Lung (tissue), 12 donors: ENCODE measurements around the gene RINL. TPM values are rescaled to one million over a fixed set of nuclear protein-coding genes. Genes with fewer than 3 reads are reported as not detected.
A peak's percentile ranks its signal among the peaks of the same experiment; 100 is the strongest.
"Not testable (repeated sequence)": the region's sequence is repeated elsewhere in the genome, so short reads cannot be mapped to it uniquely, and the experiment has no call there.

Experiments
- ATAC-seq: fragments of 200-7000 bp; cut with Tn5 transposase; one replicate; pipeline ENCODE4 v1.9.1; 2020; ENCODE audit warnings: moderate number of reproducible peaks; ENCODE audit not compliant: insufficient read depth, low FRiP score
- DNase-seq, 3 donors: peaks; one replicate each; pipeline ENCODE4 v3.0.0-alpha.2; 2013 to 2017
- H3K27ac ChIP-seq, 2 donors: one replicate each; pipeline ENCODE4 v1.5.1; 2013; ENCODE audit warnings: mild to moderate bottlenecking in 2 of 2, moderate library complexity in 2 of 2, control low read depth in 1 of 2, inconsistent platforms in 1 of 2, low read depth in 1 of 2, low read length in 1 of 2
- H3K27me3 ChIP-seq, 3 donors: one replicate each; pipeline ENCODE4 v1.5.1; 2013; ENCODE audit warnings: low read length in 2 of 3; ENCODE audit not compliant: control insufficient read depth in 3 of 3, insufficient read depth in 3 of 3
- H3K36me3 ChIP-seq, 4 donors: one replicate each; pipeline ENCODE4 v1.5.1; 2013; ENCODE audit warnings: low read length in 4 of 4, mild to moderate bottlenecking in 1 of 4, moderate library complexity in 1 of 4; ENCODE audit not compliant: control insufficient read depth in 4 of 4, insufficient read depth in 4 of 4
- H3K4me1 ChIP-seq, 5 donors: one replicate each; pipeline ENCODE4 v1.5.1; 2013; ENCODE audit warnings: low read length in 5 of 5, mild to moderate bottlenecking in 2 of 5, moderate library complexity in 1 of 5; ENCODE audit not compliant: control insufficient read depth in 5 of 5, insufficient read depth in 5 of 5
- H3K4me3 ChIP-seq: one replicate; pipeline ENCODE4 v1.5.1; 2013; ENCODE audit warnings: mild to moderate bottlenecking, control low read depth, moderate library complexity
- H3K9ac ChIP-seq, 2 donors: one replicate each; pipeline ENCODE4 v1.5.1; 2013; ENCODE audit warnings: low read length in 2 of 2, control low read depth in 1 of 2; ENCODE audit not compliant: insufficient read depth in 1 of 2
- H3K9me3 ChIP-seq, 4 donors: one replicate each; pipeline ENCODE4 v1.5.1; 2013; ENCODE audit warnings: low read length in 3 of 4, mild to moderate bottlenecking in 1 of 4, moderate library complexity in 1 of 4; ENCODE audit not compliant: control insufficient read depth in 4 of 4, insufficient read depth in 3 of 4
- CTCF ChIP-seq: IDR thresholded peaks from 2 replicates; pipeline ENCODE4 v1.5.1; 2012; ENCODE audit warnings: mild to moderate bottlenecking; ENCODE audit errors: control extremely low read depth, extremely low read depth
- WGBS, 2 donors: extraction: QIAGEN DNeasy Blood & Tissue Kit; methylation state at CpG; one replicate each; pipeline ENCODE4 v1.1.7; 2013; 5-methylcytosine and 5-hydroxymethylcytosine counted together
- polyA plus RNA-seq, 2 donors: library from polyadenylated mRNA; stranded (reverse); fragments of 200-250 nt; gene quantifications; one replicate each; pipeline ENCODE4 v1.2.1, GENCODE V29; 2013
- total RNA-seq, 2 donors: library from RNA; depleted of rRNA in 1 of 2; stranded (reverse); fragments of >200 nt in 1 of 2; gene quantifications; one replicate each; pipeline ENCODE4 v1.2.1, GENCODE V29; 2014 to 2021
- donor health status: control.
- donor health status: control.
- donor health status: Bipolar disorder and iron deficiency.
- donor health status: healthy.
- donor health status: DM: yes; HTN: yes; CAD: no.

RINL gene
- total and polyA plus RNA-seq, 4 donors: 7.0 to 24.0 (median 15.4) TPM

GRCh38 chr19:38878575-38879399 lies 712 bp upstream of the RINL start:
- DNase-seq: no peak
- no peak for ATAC-seq
- Histone ChIP-seq H3K9ac (peak overlapping the region in 1 of 2 donors; percentile 5), H3K4me1 (peaks cover 0 to 11% (median 2%) of the 10 kb centered on the region in 5 donors), H3K27me3 (no peaks in the 10 kb centered on the region), H3K36me3 (peaks cover 0 to 21% (median 3%) of the 10 kb centered on the region in 4 donors), H3K4me3 (no peak overlapping the region), H3K27ac (peak overlapping the region in 1 of 2 donors; percentile 79), H3K9me3 (no peaks in the 10 kb centered on the region)
- WGBS, 2 donors: 66 to 76% methylated on average over 16 of the region's 16 CpGs
- TF ChIP-seq CTCF: no peak

GRCh38 chr19:38875656-38876395 lies 2.2 kb downstream of the RINL start:
- H3K36me3 ChIP-seq: peaks cover 0 to 11% (median 0%) of the 10 kb centered on the region in 4 donors
- no peak for ATAC-seq
- WGBS, 2 donors: 76 to 90% methylated on average over 6 of the region's 6 CpGs
- no peak overlapping the region for H3K27ac ChIP-seq
- no peak for TF ChIP-seq CTCF
- no peaks in the 10 kb centered on the region for H3K27me3 ChIP-seq
- no peak overlapping the region for H3K9ac ChIP-seq
- no peak for DNase-seq
- H3K4me1 ChIP-seq: peaks cover 0 to 11% (median 2%) of the 10 kb centered on the region in 5 donors
- H3K9me3 ChIP-seq: no peaks in the 10 kb centered on the region
- no peak overlapping the region for H3K4me3 ChIP-seq

- DNase-seq, H3K36me3 ChIP-seq, H3K27ac ChIP-seq, H3K4me3 ChIP-seq, ATAC-seq, H3K9me3 ChIP-seq, H3K9ac ChIP-seq, H3K27me3 ChIP-seq: not testable (repeated sequence)
- 91 to 93% methylated on average over 10 of the region's 10 CpGs for WGBS, 2 donors
- peaks cover 0 to 20% (median 8%) of the 10 kb centered on the region in 5 donors for H3K4me1 ChIP-seq
Observed at GRCh38 chr19:38873400-38873799, 4.7 kb downstream of the RINL start.

- Histone ChIP-seq H3K4me3 (no peak overlapping the region), H3K27ac (no peak overlapping the region), H3K9me3 (no peaks in the 10 kb centered on the region), H3K4me1 (peaks cover 0 to 12% (median 5%) of the 10 kb centered on the region in 5 donors), H3K36me3 (no peaks in the 10 kb centered on the region), H3K27me3 (no peaks in the 10 kb centered on the region), H3K9ac (no peak overlapping the region)
- WGBS, 2 donors: 86 to 88% methylated on average over 19 of the region's 19 CpGs
- DNase-seq (no peak), ATAC-seq (no peak)
- no peak for TF ChIP-seq CTCF
Observed at GRCh38 chr19:38870612-38871011, 7.5 kb downstream of the RINL start.
